Globus pallidus (tissue), 1 donor: ENCODE data around the gene CYP27A1.
A peak's percentile ranks its signal among the peaks of the same experiment; 100 is the strongest.
"Not testable (repeated sequence)": the region's sequence is repeated elsewhere in the genome, so short reads cannot be mapped to it uniquely, and the experiment has no call there.

ENCODE experiments used
- DNase-seq: peaks from one replicate; pipeline ENCODE4 v3.0.0-alpha.2; 2015; ENCODE audit warnings: low spot score

Gene CYP27A1

GRCh38 chr2:218781691-218782527 is at the start of gene CYP27A1:
Gene CYP27A1, plus strand, starts transcription at chr2:218782147. Its CDS starts 36 bp downstream, at chr2:218782183.
- peak; percentile 78 for DNase-seq

- DNase-seq = no peak
These were observed 49.2 kb upstream of the CYP27A1 start for GRCh38 chr2:218732761-218733158.

GRCh38 chr2:218733171-218734021 is 48.6 kb upstream of the CYP27A1 start:
- peak; percentile 63 for DNase-seq

GRCh38 chr2:218734190-218734975 is 47.6 kb upstream of the CYP27A1 start:
- no peak for DNase-seq

- DNase-seq = no peak
These were observed 45.4 kb upstream of the CYP27A1 start for GRCh38 chr2:218736531-218736930.

GRCh38 chr2:218743068-218743467 is 38.9 kb upstream of the CYP27A1 start:
- no peak for DNase-seq

GRCh38 chr2:218744615-218745014 is 37.3 kb upstream of the CYP27A1 start:
- DNase-seq = no peak

- no peak for DNase-seq
These were observed 36.8 kb upstream of the CYP27A1 start for GRCh38 chr2:218745160-218745558.

- DNase-seq = peak; percentile 99
These were observed 36.1 kb upstream of the CYP27A1 start for GRCh38 chr2:218745559-218746469.

- DNase-seq = no peak
These were observed 35.5 kb upstream of the CYP27A1 start for GRCh38 chr2:218746470-218746795.

- DNase-seq = no peak
These were observed 35.0 kb upstream of the CYP27A1 start for GRCh38 chr2:218746960-218747359.

GRCh38 chr2:218748741-218749441 is 33.1 kb upstream of the CYP27A1 start:
- no peak for DNase-seq

- no peak for DNase-seq
These were observed 27.7 kb upstream of the CYP27A1 start for GRCh38 chr2:218754201-218754600.

GRCh38 chr2:218754781-218755180 is 27.2 kb upstream of the CYP27A1 start:
- no peak for DNase-seq

- no peak for DNase-seq
These were observed 26.8 kb upstream of the CYP27A1 start for GRCh38 chr2:218755198-218755566.

GRCh38 chr2:218755567-218756404 is 26.2 kb upstream of the CYP27A1 start:
- no peak for DNase-seq

GRCh38 chr2:218756599-218757377 is 25.2 kb upstream of the CYP27A1 start:
- no peak for DNase-seq

GRCh38 chr2:218761795-218762194 is 20.2 kb upstream of the CYP27A1 start:
- DNase-seq = no peak

- not testable (repeated sequence) for DNase-seq
These were observed 9.2 kb upstream of the CYP27A1 start for GRCh38 chr2:218772759-218773158.
